HG03159 (cell line): ENCODE results near the gene GLIS2.

ENCODE experiments used
- ATAC-seq: cut with Tn5 transposase; IDR thresholded peaks from one replicate; pipeline ENCODE4 v1.9.1; 2021; ENCODE audit warnings: mild to moderate bottlenecking, moderate library complexity; ENCODE audit not compliant: unreplicated experiment

The GLIS2 gene

DNA sequence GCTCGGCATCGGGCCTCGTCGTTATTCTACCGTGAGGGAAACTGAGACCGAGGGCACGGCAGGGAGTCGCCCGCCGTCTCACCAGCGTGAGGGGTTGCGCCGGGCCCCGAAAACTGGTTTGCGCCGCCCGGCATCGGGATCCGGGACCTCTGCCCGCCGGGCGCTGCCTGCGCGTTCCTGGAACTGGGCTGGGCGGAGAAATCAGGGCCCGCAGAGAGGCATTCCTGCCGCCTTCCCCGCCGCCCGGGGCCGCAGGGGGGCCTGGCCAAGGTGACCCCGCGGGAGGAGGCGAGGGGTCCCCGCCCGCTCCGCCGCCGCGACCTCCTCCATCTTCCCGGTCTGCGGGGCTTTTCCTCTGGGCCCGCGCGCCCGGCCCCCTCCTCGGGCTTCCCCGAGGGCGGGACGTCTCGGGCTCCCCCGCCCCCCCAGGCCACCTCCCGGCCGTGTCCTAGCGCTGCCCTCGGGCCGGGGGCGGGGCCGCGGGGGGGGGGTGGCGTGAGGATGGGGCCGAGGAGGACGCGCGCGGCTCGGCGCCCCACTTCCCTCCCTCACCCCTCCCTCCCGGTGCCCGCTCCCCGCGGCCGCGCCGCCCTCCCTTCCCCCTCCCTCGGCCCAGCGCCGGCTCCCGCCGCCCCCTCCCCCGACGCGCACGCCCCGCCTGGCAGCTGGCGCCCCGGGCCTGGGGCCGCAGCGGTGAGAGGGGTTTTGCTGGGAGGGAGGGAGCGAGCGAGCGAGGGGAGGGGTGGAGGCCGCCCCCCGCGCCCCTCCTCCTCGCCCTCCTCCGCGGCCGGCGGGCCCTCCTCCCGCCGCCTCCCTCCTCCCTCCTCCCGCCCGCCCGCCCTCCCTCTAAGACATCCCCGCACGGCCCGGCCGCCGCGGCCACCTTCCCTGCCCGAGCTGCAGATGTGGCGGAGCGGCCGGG is at the start of gene GLIS2:
Gene GLIS2, plus strand, starts transcription at position 882 of the 922 bp plus-strand sequence. CDS start 16,214 bp downstream, outside the sequence.
- no peak for ATAC-seq

GRCh38 chr16:4266372-4266771 is 49.5 kb upstream of the GLIS2 start:
- no peak for ATAC-seq

- ATAC-seq: no peak
Measured at GRCh38 chr16:4270091-4270490, 45.8 kb upstream of the GLIS2 start.

- no peak for ATAC-seq
Measured at GRCh38 chr16:4270595-4270994, 45.3 kb upstream of the GLIS2 start.

GRCh38 chr16:4271176-4272113 is 44.4 kb upstream of the GLIS2 start:
- peak; percentile 75 for ATAC-seq

GRCh38 chr16:4272114-4272956 is 43.5 kb upstream of the GLIS2 start:
- ATAC-seq: peak; percentile 18

GRCh38 chr16:4273858-4274311 is 42.0 kb upstream of the GLIS2 start:
- ATAC-seq: no peak

- ATAC-seq: no peak
Measured at GRCh38 chr16:4275861-4276260, 40.0 kb upstream of the GLIS2 start.

GRCh38 chr16:4277987-4278513 is 37.8 kb upstream of the GLIS2 start:
- no peak for ATAC-seq

DNA sequence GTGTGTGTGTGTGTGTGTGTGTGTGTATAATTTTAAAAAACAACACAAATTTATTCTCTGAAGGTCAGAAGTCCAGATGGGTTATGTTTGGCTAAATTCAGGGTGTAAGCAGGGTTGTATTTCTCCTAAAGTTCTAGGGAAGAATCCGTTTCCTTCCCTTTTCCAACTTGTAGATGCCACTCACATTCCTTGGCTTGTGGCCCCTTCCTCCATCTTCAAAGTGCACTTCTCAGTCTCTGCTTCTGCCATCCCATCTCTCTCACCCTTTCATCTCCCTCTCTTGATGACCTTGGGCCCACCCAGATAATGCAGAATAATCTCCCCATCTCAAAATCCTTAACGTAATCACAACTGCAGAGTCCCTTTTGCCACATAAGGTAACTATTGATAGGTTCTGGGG is 35.2 kb upstream of the GLIS2 start:
- ATAC-seq: no peak

DNA sequence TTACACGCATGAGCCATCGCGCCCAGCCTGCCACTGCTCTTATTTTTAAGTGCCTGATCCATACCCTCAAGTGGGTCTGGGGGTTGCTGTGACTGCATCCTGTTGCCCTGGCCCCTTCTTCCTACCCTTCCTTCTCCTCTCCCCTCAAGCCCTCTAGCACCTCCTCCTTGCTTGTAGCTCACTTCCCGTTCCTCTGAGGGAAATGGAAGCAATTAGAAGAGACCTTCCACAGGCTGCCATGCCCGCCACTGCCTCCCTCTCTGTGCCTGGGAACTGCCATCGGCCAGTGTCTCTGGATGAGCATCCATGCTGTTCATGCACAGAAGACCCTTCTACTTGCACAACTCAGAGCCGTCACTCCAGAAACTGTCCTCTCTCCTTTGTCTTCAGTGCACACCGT is 32.4 kb upstream of the GLIS2 start:
- ATAC-seq: no peak

- ATAC-seq: no peak
Measured at GRCh38 chr16:4283939-4284338, 31.9 kb upstream of the GLIS2 start.

DNA sequence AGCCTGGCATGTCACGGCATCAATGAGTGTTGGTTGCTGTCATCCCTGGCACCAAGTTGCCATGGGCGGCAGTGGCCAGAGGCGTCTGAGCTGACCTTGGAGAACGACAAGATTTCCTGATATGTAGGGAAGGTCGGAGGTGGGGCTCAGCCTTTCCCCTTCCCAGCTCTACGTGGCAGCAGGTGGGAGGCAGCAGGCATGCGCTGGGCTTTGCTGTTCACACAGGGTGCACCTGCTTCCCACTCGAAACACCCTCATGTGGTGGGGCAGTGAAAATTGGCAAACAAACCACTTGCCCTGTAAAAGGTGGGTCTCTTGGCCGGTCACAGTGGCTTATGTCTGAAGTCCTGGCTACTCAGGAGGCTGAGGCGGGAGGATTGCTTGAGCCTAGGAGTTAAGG is 30.7 kb upstream of the GLIS2 start:
- no peak for ATAC-seq

- peak; percentile 56 for ATAC-seq
Measured at GRCh38 chr16:4288148-4288921, 27.5 kb upstream of the GLIS2 start.

DNA sequence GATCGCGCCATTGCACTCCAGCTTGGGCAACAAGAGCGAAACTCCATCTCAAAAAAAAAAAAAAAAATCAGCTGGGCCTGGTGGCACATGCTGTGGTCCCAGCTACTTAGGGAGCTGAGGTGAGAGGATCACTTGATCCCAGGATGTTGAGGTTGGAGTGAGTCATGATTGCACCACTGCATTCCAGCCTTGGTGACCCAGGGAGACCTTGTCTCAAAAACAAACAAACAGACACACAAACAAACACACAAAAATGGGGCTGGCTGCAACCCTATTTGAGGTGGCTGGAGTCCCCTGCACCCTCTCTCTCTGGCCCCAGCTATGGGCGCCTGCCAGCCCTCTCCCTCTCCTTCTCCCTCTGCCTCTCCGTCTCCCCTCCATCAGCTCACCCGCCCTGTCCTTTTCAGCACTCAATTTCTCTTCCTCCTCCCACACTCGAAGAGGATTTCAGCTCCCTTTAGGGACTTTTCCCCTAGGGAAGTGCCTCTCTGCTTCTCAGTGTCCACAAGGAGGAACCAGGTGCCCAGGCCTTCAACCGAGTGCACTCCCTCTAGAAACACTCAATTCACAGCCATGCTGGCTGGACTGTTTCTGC is 25.5 kb upstream of the GLIS2 start:
- ATAC-seq: no peak

DNA sequence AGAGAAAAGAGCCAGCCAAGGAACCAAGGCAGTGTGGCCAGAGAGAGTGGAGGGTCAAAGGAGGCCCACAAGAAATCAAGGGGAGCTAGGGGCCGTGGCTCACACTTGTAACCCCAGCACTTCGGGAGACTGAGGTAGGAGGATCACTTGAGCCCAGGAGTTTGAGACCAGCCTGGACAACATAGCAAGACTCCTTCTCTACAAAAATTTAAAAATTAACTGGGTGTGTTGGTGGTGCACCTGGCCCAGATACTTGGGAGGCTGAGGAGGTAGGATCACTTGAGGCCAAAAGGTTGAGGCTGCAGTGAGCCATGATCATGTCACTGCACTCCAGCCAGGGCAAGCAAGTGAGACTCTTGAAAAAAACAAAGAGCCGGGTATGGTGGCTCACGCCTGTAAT is 24.2 kb upstream of the GLIS2 start:
- no peak for ATAC-seq

DNA sequence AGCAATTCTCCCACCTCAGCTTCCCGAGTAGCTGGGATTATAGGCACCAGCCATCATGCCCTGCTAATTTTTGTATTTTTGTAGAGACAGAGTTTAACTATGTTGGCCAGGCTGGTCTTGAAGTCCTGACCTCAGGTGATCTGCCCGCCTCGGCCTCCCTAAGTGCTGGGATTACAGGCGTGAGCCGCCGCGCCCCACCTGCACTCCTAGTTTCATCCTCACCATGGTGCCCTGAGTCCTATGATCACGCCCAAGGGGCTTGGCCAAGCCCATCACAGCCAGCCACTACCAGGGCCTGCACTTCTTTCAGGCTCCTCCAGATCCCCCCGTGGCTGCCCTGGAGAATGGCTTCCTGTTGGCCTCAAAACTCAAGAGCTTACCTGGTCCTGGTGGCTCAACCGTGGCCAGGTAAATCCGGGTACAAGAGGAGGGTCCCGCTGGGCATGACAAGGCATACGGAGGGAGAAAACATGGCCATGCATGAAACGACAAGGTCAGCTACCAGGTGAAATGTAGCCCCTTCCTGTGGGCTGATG is 22.6 kb upstream of the GLIS2 start:
- ATAC-seq: no peak

DNA sequence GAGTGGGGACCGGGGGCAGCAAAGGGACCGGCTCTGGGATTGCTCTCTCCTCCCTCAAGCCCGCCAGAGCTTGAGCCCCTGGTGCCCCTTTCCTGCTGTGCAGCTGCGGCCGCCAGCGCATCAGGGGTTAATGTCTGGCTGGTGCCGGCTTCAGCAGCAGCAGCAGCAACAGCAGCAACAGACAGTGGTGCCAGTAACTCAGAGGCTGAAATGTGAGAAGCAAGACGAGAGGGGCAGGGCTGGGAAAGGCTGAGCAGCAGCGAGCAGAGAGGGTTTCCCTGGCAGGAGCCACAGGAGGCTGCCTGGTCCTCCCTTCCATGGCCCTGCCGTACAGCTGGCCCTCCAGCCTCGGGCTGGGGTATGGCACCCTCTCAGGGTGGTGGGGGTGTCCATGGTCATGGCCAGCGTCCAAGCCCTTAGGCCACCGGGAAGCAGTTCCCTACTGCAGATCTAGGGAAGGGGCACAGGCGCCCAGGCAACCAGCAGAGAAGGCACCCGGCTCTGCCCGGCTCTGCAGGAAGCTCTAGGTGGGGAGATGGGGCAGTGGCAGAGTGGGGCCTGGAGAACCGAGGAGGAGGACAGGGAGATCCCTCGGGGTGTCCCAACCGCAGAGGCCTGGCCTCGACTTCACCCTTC is 21.9 kb upstream of the GLIS2 start:
- no peak for ATAC-seq
